Activated naive CD4-positive, alpha-beta T cell treated with anti-CD3 and anti-CD28 coated beads, Interleukin-2, amount 10 ng/mL, durations not matched to agents 7 days and 5 days (primary cell): ENCODE results near the gene APC2.
A peak's percentile ranks its signal among the peaks of the same experiment; 100 is the strongest.
"Not testable (repeated sequence)": the region's sequence is repeated elsewhere in the genome, so short reads cannot be mapped to it uniquely, and the experiment has no call there.

Source experiments
- CTCF ChIA-PET: fragments of 350-600 bp; sonication (Branson Sonifier 250); formaldehyde crosslinking; loops from one replicate; lab custom pipeline; 2021; ENCODE audit warnings: antibody characterized with exemption; lab: Charles Lee
- DNase-seq: peaks from one replicate; pipeline ENCODE4 v3.0.0-alpha.2; 2020
- H3K27ac Mint-ChIP-seq: one replicate; pipeline ENCODE4 v1.8.0; 2021; ENCODE audit warnings: mild to moderate bottlenecking, moderate library complexity, mixed read lengths
- H3K27me3 Mint-ChIP-seq: one replicate; pipeline ENCODE4 v1.8.0; 2021; ENCODE audit warnings: mild to moderate bottlenecking, mixed read lengths
- H3K36me3 Mint-ChIP-seq: one replicate; pipeline ENCODE4 v1.8.0; 2021; ENCODE audit warnings: mixed read lengths
- H3K4me1 Mint-ChIP-seq: one replicate; pipeline ENCODE4 v1.8.0; 2021; ENCODE audit warnings: mixed read lengths
- H3K4me3 Mint-ChIP-seq: one replicate; pipeline ENCODE4 v1.8.0; 2021; ENCODE audit warnings: mild to moderate bottlenecking, moderate library complexity, mixed read lengths
- H3K9me3 Mint-ChIP-seq: one replicate; pipeline ENCODE4 v1.8.0; 2021; ENCODE audit warnings: mixed read lengths

Gene APC2

GRCh38 chr19:1489463-1490310, 39.8 kb downstream of the APC2 start:
- H3K36me3 Mint-ChIP-seq = no peaks in the 10 kb centered on the region
- peaks cover 38% of the 10 kb centered on the region for H3K27me3 Mint-ChIP-seq
- peak overlapping the region; percentile 70 for H3K27ac Mint-ChIP-seq
- peaks cover 18% of the 10 kb centered on the region for H3K4me1 Mint-ChIP-seq
- no peaks in the 10 kb centered on the region for H3K9me3 Mint-ChIP-seq
- CTCF ChIA-PET = no interaction called here
- peak overlapping the region; percentile 85 for H3K4me3 Mint-ChIP-seq
- peak; percentile 34 for DNase-seq

GRCh38 chr19:1490311-1491113, 40.6 kb downstream of the APC2 start, which contains the start of gene PCSK4:
TSS of gene PCSK4 (minus strand) at chr19:1490350. CDS start at chr19:1490346, 4 bp downstream.
- Mint-ChIP-seq H3K36me3 (no peaks in the 10 kb centered on the region), H3K4me3 (peak within 1 kb of the TSS; percentile 85), H3K27me3 (peaks cover 38% of the 10 kb centered on the region), H3K27ac (peak within 1 kb of the TSS; percentile 83), H3K4me1 (peaks cover 18% of the 10 kb centered on the region), H3K9me3 (no peaks in the 10 kb centered on the region)
- CTCF ChIA-PET = interaction anchor here (1.0 kb wide), 1 partner anchor 15 kb away, joined by 3 read pairs; no protein-coding TSS in a partner anchor
- DNase-seq = peak; percentile 98

- Mint-ChIP-seq H3K27ac (peak within 1 kb of the TSS; percentile 83), H3K4me1 (peaks cover 18% of the 10 kb centered on the region), H3K9me3 (no peaks in the 10 kb centered on the region), H3K4me3 (peak within 1 kb of the TSS; percentile 85), H3K36me3 (no peaks in the 10 kb centered on the region), H3K27me3 (peaks cover 38% of the 10 kb centered on the region)
- DNase-seq = no peak
- CTCF ChIA-PET = interaction anchor here (1.0 kb wide), 1 partner anchor 14 kb away, joined by 3 read pairs; no protein-coding TSS in a partner anchor
Observed at GRCh38 chr19:1491114-1491848, 41.4 kb downstream of the APC2 start, which contains the start of gene REEP6. TSS of gene REEP6 (plus strand) at chr19:1491181. CDS start at chr19:1491270, 89 bp downstream.

- no peaks in the 10 kb centered on the region for H3K36me3 Mint-ChIP-seq
- CTCF ChIA-PET = no interaction called here
Observed at GRCh38 chr19:1491849-1492170, 41.9 kb downstream of the APC2 start.

GRCh38 chr19:1492474-1493006, 42.6 kb downstream of the APC2 start:
- Mint-ChIP-seq H3K4me1 (peaks cover 18% of the 10 kb centered on the region), H3K27ac (no peak overlapping the region), H3K27me3 (peaks cover 40% of the 10 kb centered on the region), H3K36me3 (no peaks in the 10 kb centered on the region), H3K9me3 (no peaks in the 10 kb centered on the region), H3K4me3 (no peak overlapping the region)
- CTCF ChIA-PET = no interaction called here
- DNase-seq = no peak

More at GRCh38 chr19:1491849-1492170, 41.9 kb downstream of the APC2 start:
- Mint-ChIP-seq H3K4me3 (peak overlapping the region; percentile 62), H3K9me3 (no peaks in the 10 kb centered on the region), H3K4me1 (peaks cover 18% of the 10 kb centered on the region), H3K27me3 (peaks cover 38% of the 10 kb centered on the region), H3K27ac (no peak overlapping the region)
- no peak for DNase-seq

- Mint-ChIP-seq H3K4me3 (no peak overlapping the region), H3K27ac (no peak overlapping the region), H3K4me1 (peaks cover 16% of the 10 kb centered on the region), H3K36me3 (no peaks in the 10 kb centered on the region), H3K27me3 (peaks cover 42% of the 10 kb centered on the region), H3K9me3 (no peaks in the 10 kb centered on the region)
- CTCF ChIA-PET = interaction anchor here (0.6 kb wide), 1 partner anchor 59 kb away, joined by 3 read pairs; no protein-coding TSS in a partner anchor
- DNase-seq = no peak
Observed at GRCh38 chr19:1494115-1494815, 44.3 kb downstream of the APC2 start.

GRCh38 chr19:1495051-1495798, 45.3 kb downstream of the APC2 start:
- no peak for DNase-seq
- Mint-ChIP-seq H3K4me1 (peaks cover 10% of the 10 kb centered on the region), H3K27me3 (peaks cover 42% of the 10 kb centered on the region), H3K9me3 (no peaks in the 10 kb centered on the region), H3K36me3 (no peaks in the 10 kb centered on the region), H3K4me3 (no peak overlapping the region), H3K27ac (no peak overlapping the region)
- CTCF ChIA-PET = interaction anchor here (0.6 kb wide), 1 partner anchor 60 kb away, joined by 3 read pairs; no protein-coding TSS in a partner anchor

- no peak overlapping the region for H3K27ac Mint-ChIP-seq
Observed at GRCh38 chr19:1495799-1496713, 46.1 kb downstream of the APC2 start.

GRCh38 chr19:1496714-1497577, 47.0 kb downstream of the APC2 start:
- Mint-ChIP-seq H3K4me1 (peaks cover 1% of the 10 kb centered on the region), H3K36me3 (no peaks in the 10 kb centered on the region), H3K27me3 (peaks cover 33% of the 10 kb centered on the region), H3K4me3 (no peak overlapping the region), H3K27ac (peak overlapping the region; percentile 52), H3K9me3 (no peaks in the 10 kb centered on the region)
- CTCF ChIA-PET = no interaction called here
- DNase-seq = no peak

More at GRCh38 chr19:1495799-1496713, 46.1 kb downstream of the APC2 start:
- no peak for DNase-seq
- peaks cover 37% of the 10 kb centered on the region for H3K27me3 Mint-ChIP-seq
- H3K36me3 Mint-ChIP-seq = no peaks in the 10 kb centered on the region
- H3K9me3 Mint-ChIP-seq = no peaks in the 10 kb centered on the region
- no peak overlapping the region for H3K4me3 Mint-ChIP-seq
- peaks cover 6% of the 10 kb centered on the region for H3K4me1 Mint-ChIP-seq
- CTCF ChIA-PET = no interaction called here

- Mint-ChIP-seq H3K4me1 (no peaks in the 10 kb centered on the region), H3K36me3 (no peaks in the 10 kb centered on the region), H3K9me3 (no peaks in the 10 kb centered on the region), H3K4me3 (no peak overlapping the region), H3K27me3 (peaks cover 32% of the 10 kb centered on the region), H3K27ac (peak overlapping the region; percentile 52)
- no peak for DNase-seq
- CTCF ChIA-PET = no interaction called here
Observed at GRCh38 chr19:1497578-1498235, 47.8 kb downstream of the APC2 start.

GRCh38 chr19:1499231-1499630, 49.3 kb downstream of the APC2 start:
- CTCF ChIA-PET, H3K9me3 Mint-ChIP-seq, DNase-seq, H3K36me3 Mint-ChIP-seq, H3K4me3 Mint-ChIP-seq, H3K4me1 Mint-ChIP-seq, H3K27ac Mint-ChIP-seq: not testable (repeated sequence)
- H3K27me3 Mint-ChIP-seq = peaks cover 36% of the 10 kb centered on the region
